ENCODE measurements around the gene RAB9B.
"Not testable (repeated sequence)": the region's sequence is repeated elsewhere in the genome, so short reads cannot be mapped to it uniquely, and the experiment has no call there.

Gene RAB9B

GRCh38 chrX:103831342-103831802 is 685 bp downstream of the RAB9B start:
- peak; percentile 3 for DNase-seq (ENCODE audit: low spot score)
- in situ Hi-C loops (cut with MboI; ENCODE audit: low sequenced_read_pairs, unreplicated experiment), result loop anchor here (25.0 kb wide), 1 partner anchor 281 kb away; the partner anchor contains the start of gene ZCCHC18
- TF ChIP-seq CTCF (IDR thresholded peaks at IDR 0.05; ENCODE audit: borderline replicate concordance, control extremely low read depth, extremely low read depth, insufficient read depth, missing control alignments), result no peak

GRCh38 chrX:103830848-103831247 is 1.2 kb downstream of the RAB9B start:
- TF ChIP-seq CTCF (IDR thresholded peaks at IDR 0.05; ENCODE audit: borderline replicate concordance, control extremely low read depth, extremely low read depth, insufficient read depth, missing control alignments), result no peak
- DNase-seq (ENCODE audit: low spot score), result no peak
- in situ Hi-C loops (cut with MboI; ENCODE audit: low sequenced_read_pairs, unreplicated experiment), result loop anchor here (25.0 kb wide), 1 partner anchor 281 kb away; the partner anchor contains the start of gene ZCCHC18

- DNase-seq (ENCODE audit: low spot score), result no peak
- in situ Hi-C loops (cut with MboI; ENCODE audit: low sequenced_read_pairs, unreplicated experiment), result loop anchor here (25.0 kb wide), 1 partner anchor 284 kb away; the partner anchor contains the start of gene ZCCHC18
- TF ChIP-seq CTCF (IDR thresholded peaks at IDR 0.05; ENCODE audit: borderline replicate concordance, control extremely low read depth, extremely low read depth, insufficient read depth, missing control alignments), result no peak
Measured at GRCh38 chrX:103828529-103828928, 3.5 kb downstream of the RAB9B start.

- in situ Hi-C loops (cut with MboI; ENCODE audit: low sequenced_read_pairs, unreplicated experiment), result loop anchor here (25.0 kb wide), 1 partner anchor 286 kb away; the partner anchor contains the start of gene ZCCHC18
- no peak for TF ChIP-seq CTCF (IDR thresholded peaks at IDR 0.05; ENCODE audit: borderline replicate concordance, control extremely low read depth, extremely low read depth, insufficient read depth, missing control alignments)
- no peak for DNase-seq (ENCODE audit: low spot score)
Measured at GRCh38 chrX:103825881-103826280, 6.2 kb downstream of the RAB9B start.

- no peak for TF ChIP-seq CTCF (IDR thresholded peaks at IDR 0.05; ENCODE audit: borderline replicate concordance, control extremely low read depth, extremely low read depth, insufficient read depth, missing control alignments)
- in situ Hi-C loops (cut with MboI; ENCODE audit: low sequenced_read_pairs, unreplicated experiment), result no loop called here
Measured at GRCh38 chrX:103823591-103823990, 8.5 kb downstream of the RAB9B start.

GRCh38 chrX:103820802-103821201 is 11.3 kb downstream of the RAB9B start:
- in situ Hi-C loops (cut with MboI; ENCODE audit: low sequenced_read_pairs, unreplicated experiment); DNase-seq (ENCODE audit: low spot score): not testable (repeated sequence)

More at GRCh38 chrX:103823591-103823990, 8.5 kb downstream of the RAB9B start:
- DNase-seq (ENCODE audit: low spot score), result no peak

- DNase-seq (ENCODE audit: low spot score), result no peak
- in situ Hi-C loops (cut with MboI; ENCODE audit: low sequenced_read_pairs, unreplicated experiment), result loop anchor here (10.0 kb wide), 1 partner anchor 294 kb away; no protein-coding TSS in a partner anchor
- TF ChIP-seq CTCF (IDR thresholded peaks at IDR 0.05; ENCODE audit: borderline replicate concordance, control extremely low read depth, extremely low read depth, insufficient read depth, missing control alignments), result no peak
Measured at GRCh38 chrX:103818842-103819619, 13.0 kb downstream of the RAB9B start.

All from GM13976 (cell line).